ENCODE results near the gene SMYD3.

DNA sequence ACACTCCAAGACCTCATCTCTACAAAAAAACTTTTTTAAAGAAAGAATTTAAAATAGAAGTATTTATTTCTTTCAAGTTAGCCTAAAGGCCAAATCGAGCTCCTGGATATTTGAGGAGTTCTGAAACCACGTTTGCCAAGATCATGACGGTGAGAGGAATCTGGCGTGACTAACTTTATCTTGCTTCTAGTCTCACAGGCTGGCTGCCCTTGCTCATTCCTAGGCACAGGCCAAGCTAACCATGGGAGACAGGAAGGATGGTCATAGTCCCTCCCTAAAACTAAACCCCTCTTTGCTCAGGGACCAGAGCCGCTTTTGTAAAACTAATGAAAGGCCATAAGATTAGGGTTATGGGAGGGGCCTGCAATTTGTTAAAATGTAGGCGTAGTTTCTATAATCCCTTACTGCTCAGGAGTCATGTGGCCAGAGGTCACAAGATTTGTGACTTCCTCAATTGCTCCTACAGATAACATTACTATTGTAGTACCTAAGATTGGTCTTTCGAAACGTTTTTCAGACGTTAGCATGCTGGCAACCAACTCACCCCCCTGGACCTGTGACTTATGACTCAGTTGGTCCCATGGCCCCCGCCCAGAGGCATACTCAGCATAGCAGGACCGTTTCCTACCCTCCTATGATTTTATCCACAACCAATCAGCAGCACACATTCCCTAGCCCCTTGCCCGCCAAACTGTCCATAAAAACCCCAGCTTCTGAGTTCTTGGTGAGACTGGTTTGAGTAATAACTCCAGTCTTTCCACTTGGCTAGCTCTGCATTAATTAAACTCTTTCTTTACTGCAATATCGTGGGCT lies 425.0 kb downstream of the SMYD3 start:
- no peak for TF ChIP-seq HDAC2 (IDR thresholded peaks at IDR 0.05)
- TF ChIP-seq, protein P1, sequence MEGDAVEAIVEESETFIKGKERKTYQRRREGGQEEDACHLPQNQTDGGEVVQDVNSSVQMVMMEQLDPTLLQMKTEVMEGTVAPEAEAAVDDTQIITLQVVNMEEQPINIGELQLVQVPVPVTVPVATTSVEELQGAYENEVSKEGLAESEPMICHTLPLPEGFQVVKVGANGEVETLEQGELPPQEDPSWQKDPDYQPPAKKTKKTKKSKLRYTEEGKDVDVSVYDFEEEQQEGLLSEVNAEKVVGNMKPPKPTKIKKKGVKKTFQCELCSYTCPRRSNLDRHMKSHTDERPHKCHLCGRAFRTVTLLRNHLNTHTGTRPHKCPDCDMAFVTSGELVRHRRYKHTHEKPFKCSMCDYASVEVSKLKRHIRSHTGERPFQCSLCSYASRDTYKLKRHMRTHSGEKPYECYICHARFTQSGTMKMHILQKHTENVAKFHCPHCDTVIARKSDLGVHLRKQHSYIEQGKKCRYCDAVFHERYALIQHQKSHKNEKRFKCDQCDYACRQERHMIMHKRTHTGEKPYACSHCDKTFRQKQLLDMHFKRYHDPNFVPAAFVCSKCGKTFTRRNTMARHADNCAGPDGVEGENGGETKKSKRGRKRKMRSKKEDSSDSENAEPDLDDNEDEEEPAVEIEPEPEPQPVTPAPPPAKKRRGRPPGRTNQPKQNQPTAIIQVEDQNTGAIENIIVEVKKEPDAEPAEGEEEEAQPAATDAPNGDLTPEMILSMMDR (IDR thresholded peaks at IDR 0.05 in 2 of 3, conservative IDR thresholded peaks at IDR 0.05 in 1 of 3; ENCODE audit: control insufficient read depth in 2 of 3, extremely low read depth in 1 of 3, insufficient read depth in 1 of 3, low read depth in 3 of 3, low read length in 3 of 3) = no peak
